Testis (tissue), 2 donors: ENCODE results near the gene ZNF774.

ENCODE experiments used
- POLR2A ChIP-seq: fragments of 450-650 bp; IDR thresholded peaks from one replicate; pipeline ENCODE4 v1.6.1; 2017; ENCODE audit warnings: antibody characterized with exemption, mild to moderate bottlenecking, moderate library complexity
- TF ChIP-seq, protein P1 (sequence below), 3 experiments: fragments of 450-650 bp in 2 of 3; fragments of 200-600 bp in 1 of 3; sonication (generic) in 1 of 3; IDR thresholded peaks; one replicate each; pipeline ENCODE4 v1.5.1; 2016 to 2019; ENCODE audit warnings: antibody characterized with exemption in 3 of 3, mild to moderate bottlenecking in 2 of 3, moderate library complexity in 1 of 3

DNA sequence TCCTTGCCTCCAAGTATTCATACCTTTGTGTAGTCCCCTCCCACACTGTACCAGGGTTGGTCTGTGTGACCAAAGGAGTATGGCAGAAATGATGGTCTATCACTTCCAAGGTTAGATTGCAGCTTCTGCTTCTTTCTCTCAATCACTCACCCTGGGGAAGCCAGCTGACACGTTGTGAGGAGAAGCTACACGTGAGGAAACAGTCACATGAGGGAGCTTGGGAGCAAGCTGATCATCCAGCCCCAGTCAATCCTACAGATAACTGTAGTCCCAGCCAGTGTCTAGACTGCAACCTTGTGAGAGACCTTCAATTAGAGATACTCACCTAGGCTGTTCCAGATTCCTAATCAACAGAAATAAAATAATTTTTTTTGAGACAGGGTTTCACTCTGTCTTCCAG, 6.2 kb upstream of the ZNF774 start:
- TF ChIP-seq, protein P1, sequence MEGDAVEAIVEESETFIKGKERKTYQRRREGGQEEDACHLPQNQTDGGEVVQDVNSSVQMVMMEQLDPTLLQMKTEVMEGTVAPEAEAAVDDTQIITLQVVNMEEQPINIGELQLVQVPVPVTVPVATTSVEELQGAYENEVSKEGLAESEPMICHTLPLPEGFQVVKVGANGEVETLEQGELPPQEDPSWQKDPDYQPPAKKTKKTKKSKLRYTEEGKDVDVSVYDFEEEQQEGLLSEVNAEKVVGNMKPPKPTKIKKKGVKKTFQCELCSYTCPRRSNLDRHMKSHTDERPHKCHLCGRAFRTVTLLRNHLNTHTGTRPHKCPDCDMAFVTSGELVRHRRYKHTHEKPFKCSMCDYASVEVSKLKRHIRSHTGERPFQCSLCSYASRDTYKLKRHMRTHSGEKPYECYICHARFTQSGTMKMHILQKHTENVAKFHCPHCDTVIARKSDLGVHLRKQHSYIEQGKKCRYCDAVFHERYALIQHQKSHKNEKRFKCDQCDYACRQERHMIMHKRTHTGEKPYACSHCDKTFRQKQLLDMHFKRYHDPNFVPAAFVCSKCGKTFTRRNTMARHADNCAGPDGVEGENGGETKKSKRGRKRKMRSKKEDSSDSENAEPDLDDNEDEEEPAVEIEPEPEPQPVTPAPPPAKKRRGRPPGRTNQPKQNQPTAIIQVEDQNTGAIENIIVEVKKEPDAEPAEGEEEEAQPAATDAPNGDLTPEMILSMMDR (IDR thresholded peaks at IDR 0.05), result no peak
- no peak for TF ChIP-seq POLR2A
